ENCODE results near the gene PAWR. TPM values are rescaled to one million over a fixed set of nuclear protein-coding genes. Genes with fewer than 3 reads are reported as not detected.

Gene PAWR
- total RNA-seq, 1 donor from 2014 or later: 53.5 TPM

GRCh38 chr12:79559591-79559990 lies 131.2 kb downstream of the PAWR start:
- H3K27ac ChIP-seq: no peak overlapping the region
- DNase-seq: no peak
- ATAC-seq: no peak
- intact Hi-C loops (cut with DNase I): no loop called here
- no peaks in the 10 kb centered on the region for H3K36me3 ChIP-seq
- H3K4me3 ChIP-seq: no peak overlapping the region
- H3K9me3 ChIP-seq: no peaks in the 10 kb centered on the region
- no peaks in the 10 kb centered on the region for H3K27me3 ChIP-seq (ENCODE audit: low read depth)
- peaks cover 35% of the 10 kb centered on the region for H3K4me1 ChIP-seq
- TF ChIP-seq, protein P1, sequence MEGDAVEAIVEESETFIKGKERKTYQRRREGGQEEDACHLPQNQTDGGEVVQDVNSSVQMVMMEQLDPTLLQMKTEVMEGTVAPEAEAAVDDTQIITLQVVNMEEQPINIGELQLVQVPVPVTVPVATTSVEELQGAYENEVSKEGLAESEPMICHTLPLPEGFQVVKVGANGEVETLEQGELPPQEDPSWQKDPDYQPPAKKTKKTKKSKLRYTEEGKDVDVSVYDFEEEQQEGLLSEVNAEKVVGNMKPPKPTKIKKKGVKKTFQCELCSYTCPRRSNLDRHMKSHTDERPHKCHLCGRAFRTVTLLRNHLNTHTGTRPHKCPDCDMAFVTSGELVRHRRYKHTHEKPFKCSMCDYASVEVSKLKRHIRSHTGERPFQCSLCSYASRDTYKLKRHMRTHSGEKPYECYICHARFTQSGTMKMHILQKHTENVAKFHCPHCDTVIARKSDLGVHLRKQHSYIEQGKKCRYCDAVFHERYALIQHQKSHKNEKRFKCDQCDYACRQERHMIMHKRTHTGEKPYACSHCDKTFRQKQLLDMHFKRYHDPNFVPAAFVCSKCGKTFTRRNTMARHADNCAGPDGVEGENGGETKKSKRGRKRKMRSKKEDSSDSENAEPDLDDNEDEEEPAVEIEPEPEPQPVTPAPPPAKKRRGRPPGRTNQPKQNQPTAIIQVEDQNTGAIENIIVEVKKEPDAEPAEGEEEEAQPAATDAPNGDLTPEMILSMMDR (IDR thresholded peaks at IDR 0.05): no peak

DNA sequence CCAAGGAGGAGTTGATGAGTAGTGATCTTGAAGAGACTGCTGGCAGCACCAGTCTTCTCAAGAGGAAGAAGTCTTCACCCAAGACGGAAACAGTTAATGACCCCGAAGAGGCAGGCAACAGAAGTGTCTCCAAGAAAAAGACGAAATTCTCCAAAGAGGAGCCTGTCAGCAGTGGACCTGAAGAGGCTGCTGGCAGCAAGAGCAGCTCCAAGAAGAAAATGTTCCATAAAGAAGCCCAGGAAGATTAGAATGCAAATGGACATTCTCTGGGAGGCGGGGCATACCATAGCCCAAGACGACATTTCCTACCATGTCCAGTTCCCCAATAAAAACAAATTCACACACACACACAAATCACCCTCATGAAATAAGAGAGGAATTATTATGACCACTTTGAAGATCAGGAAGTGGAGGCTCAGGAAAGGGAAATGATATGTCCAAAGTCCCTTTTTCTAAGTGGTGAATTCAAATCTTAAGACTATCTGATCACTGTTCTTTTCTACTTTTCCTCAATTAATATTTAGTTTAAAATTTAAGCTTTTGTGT lies 131.8 kb downstream of the PAWR start:
- H3K4me1 ChIP-seq: peaks cover 35% of the 10 kb centered on the region
- H3K27me3 ChIP-seq (ENCODE audit: low read depth): no peaks in the 10 kb centered on the region
- no peaks in the 10 kb centered on the region for H3K36me3 ChIP-seq
- no peak for ATAC-seq
- no peak overlapping the region for H3K4me3 ChIP-seq
- TF ChIP-seq, protein P1 (IDR thresholded peaks at IDR 0.05): no peak
- H3K27ac ChIP-seq: no peak overlapping the region
- intact Hi-C loops (cut with DNase I): no loop called here
- DNase-seq: no peak
- H3K9me3 ChIP-seq: no peaks in the 10 kb centered on the region

- Histone ChIP-seq H3K27ac (peak overlapping the region; percentile 25), H3K9me3 (no peaks in the 10 kb centered on the region), H3K4me3 (no peak overlapping the region), H3K36me3 (no peaks in the 10 kb centered on the region), H3K27me3 (ENCODE audit: low read depth) (no peaks in the 10 kb centered on the region), H3K4me1 (peaks cover 35% of the 10 kb centered on the region)
- intact Hi-C loops (cut with DNase I): no loop called here
- DNase-seq: no peak
- ATAC-seq: no peak
- TF ChIP-seq, protein P1 (IDR thresholded peaks at IDR 0.05): no peak
Observed at GRCh38 chr12:79557690-79558315, 133.0 kb downstream of the PAWR start.

- ATAC-seq: peak in 1 of 2 donors; percentile 48
- DNase-seq: no peak
- Histone ChIP-seq H3K9me3 (no peaks in the 10 kb centered on the region), H3K36me3 (no peaks in the 10 kb centered on the region), H3K27ac (no peak overlapping the region), H3K4me1 (peaks cover 35% of the 10 kb centered on the region), H3K27me3 (ENCODE audit: low read depth) (no peaks in the 10 kb centered on the region), H3K4me3 (no peak overlapping the region)
- intact Hi-C loops (cut with DNase I): no loop called here
- TF ChIP-seq, protein P1 (IDR thresholded peaks at IDR 0.05): peak; percentile 50
Observed at GRCh38 chr12:79555028-79555925, 135.5 kb downstream of the PAWR start.

DNA sequence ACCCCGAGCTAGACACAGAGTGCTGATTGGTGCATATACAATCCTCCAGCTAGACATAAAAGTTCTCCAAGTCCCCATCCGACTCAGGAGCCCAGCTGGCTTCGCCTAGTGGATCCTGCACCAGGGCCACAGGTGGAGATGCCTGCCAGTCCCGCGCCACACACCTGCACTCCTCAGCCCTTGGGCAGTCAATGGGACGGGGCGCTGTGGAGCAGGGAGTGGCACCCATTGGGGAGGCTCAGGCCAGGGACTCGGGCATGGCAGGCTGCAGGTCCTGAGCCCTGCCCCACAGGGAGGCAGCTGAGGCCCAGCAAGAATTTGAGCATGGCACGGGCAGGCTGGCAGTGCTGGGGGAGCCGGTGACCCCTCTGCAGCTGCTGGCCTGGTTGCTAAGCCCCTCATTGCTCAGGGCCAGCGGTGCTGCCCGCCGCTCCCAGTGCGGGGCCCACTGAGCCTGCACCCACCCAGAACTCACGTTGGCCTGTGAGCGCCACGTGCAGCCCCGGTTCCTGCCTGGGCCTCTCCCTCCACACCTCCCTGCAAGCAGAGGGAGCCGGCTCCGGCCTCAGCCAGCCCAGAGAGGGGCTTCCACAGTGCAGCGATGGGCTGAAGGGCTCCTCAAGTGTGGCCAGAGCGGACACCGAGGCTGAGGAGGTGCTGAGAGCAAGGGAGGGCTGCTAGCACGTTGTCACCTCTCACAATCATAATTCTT lies 136.7 kb downstream of the PAWR start:
- Histone ChIP-seq H3K9me3 (no peaks in the 10 kb centered on the region), H3K27me3 (ENCODE audit: low read depth) (no peaks in the 10 kb centered on the region), H3K4me3 (no peak overlapping the region), H3K27ac (no peak overlapping the region), H3K36me3 (no peaks in the 10 kb centered on the region), H3K4me1 (peaks cover 41% of the 10 kb centered on the region)
- TF ChIP-seq, protein P1 (IDR thresholded peaks at IDR 0.05): no peak
- ATAC-seq (peak in 1 of 2 donors; percentile 46), DNase-seq (no peak)
- intact Hi-C loops (cut with DNase I): no loop called here
